Astrocyte of the cerebellum (primary cell): Measurements from ENCODE around the gene PTEN.

Source experiments
- DNase-seq: peaks from one replicate; pipeline ENCODE4 v3.0.0-alpha.2; 2011; ENCODE audit warnings: low read depth
- H3K4me3 ChIP-seq: 2 replicates; pipeline ENCODE4 v1.5.1; 2011; ENCODE audit warnings: mild to moderate bottlenecking, low read depth, low read length, moderate library complexity
- CTCF ChIP-seq: IDR thresholded peaks from 2 replicates; pipeline ENCODE4 v1.5.1; 2012; ENCODE audit warnings: low read length, low read depth, moderate library complexity, mild to moderate bottlenecking; ENCODE audit errors: missing control alignments
- in situ Hi-C: cut with HindIII; loops from 2 replicates; pipeline ENCODE4 v1.10.0; 2017; ENCODE audit warnings: low sequenced_read_pairs

Gene PTEN

GRCh38 chr10:87987206-87987605, 123.8 kb downstream of the PTEN start:
- DNase-seq: no peak
- TF ChIP-seq CTCF: no peak
- no peak overlapping the region for H3K4me3 ChIP-seq
- in situ Hi-C loops: no loop called here

GRCh38 chr10:87991946-87992345, 128.5 kb downstream of the PTEN start:
- peak; percentile 39 for DNase-seq
- no peak overlapping the region for H3K4me3 ChIP-seq
- no peak for TF ChIP-seq CTCF
- in situ Hi-C loops: no loop called here

- DNase-seq: no peak
- TF ChIP-seq CTCF: no peak
- no peak overlapping the region for H3K4me3 ChIP-seq
- in situ Hi-C loops: no loop called here
Measured at GRCh38 chr10:88004451-88004850, 141.0 kb downstream of the PTEN start.

- no peak for DNase-seq
- TF ChIP-seq CTCF: no peak
- in situ Hi-C loops: no loop called here
- H3K4me3 ChIP-seq: no peak overlapping the region
Measured at GRCh38 chr10:88006261-88006660, 142.8 kb downstream of the PTEN start.

- in situ Hi-C loops: no loop called here
- no peak overlapping the region for H3K4me3 ChIP-seq
- peak; percentile 6 for DNase-seq
- TF ChIP-seq CTCF: no peak
Measured at GRCh38 chr10:88008866-88009470, 145.5 kb downstream of the PTEN start.

- DNase-seq: no peak
- in situ Hi-C loops: no loop called here
- TF ChIP-seq CTCF: no peak
- no peak overlapping the region for H3K4me3 ChIP-seq
Measured at GRCh38 chr10:88012641-88013040, 149.2 kb downstream of the PTEN start.
